Activated T-cell treated with anti-CD3 and anti-CD28 coated beads, Interleukin-2, amount 50 U/mL, for 4 hours (primary cell): ENCODE data around the gene WNT8B. TPM values are rescaled to one million over a fixed set of nuclear protein-coding genes. Genes with fewer than 3 reads are reported as not detected.
A peak's percentile ranks its signal among the peaks of the same experiment; 100 is the strongest.

Experiments used
- ATAC-seq, 2 donors: fragments of 200-7000 bp; cut with Tn5 transposase; one replicate each; pipeline ENCODE4 v1.10.0; 2021
- DNase-seq: peaks from one replicate; pipeline ENCODE4 v3.0.0-alpha.2; 2020
- H3K27me3 Mint-ChIP-seq: one replicate; pipeline ENCODE4 v1.8.0; 2021; ENCODE audit warnings: low read depth, mixed read lengths
- H3K36me3 Mint-ChIP-seq: one replicate; pipeline ENCODE4 v1.8.0; 2022; ENCODE audit warnings: mixed read lengths; ENCODE audit not compliant: insufficient read depth
- H3K4me1 Mint-ChIP-seq: one replicate; pipeline ENCODE4 v1.8.0; 2021; ENCODE audit warnings: low read depth, mixed read lengths
- H3K4me3 Mint-ChIP-seq: one replicate; pipeline ENCODE4 v1.8.0; 2021; ENCODE audit warnings: mild to moderate bottlenecking, moderate library complexity, mixed read lengths
- H3K9me3 Mint-ChIP-seq: one replicate; pipeline ENCODE4 v1.8.0; 2021; ENCODE audit warnings: mixed read lengths
- total RNA-seq, 3 donors: library from RNA; stranded (reverse); gene quantifications; one replicate each; pipeline ENCODE4 v1.2.1, GENCODE V29; 2021

The WNT8B gene, protein sequence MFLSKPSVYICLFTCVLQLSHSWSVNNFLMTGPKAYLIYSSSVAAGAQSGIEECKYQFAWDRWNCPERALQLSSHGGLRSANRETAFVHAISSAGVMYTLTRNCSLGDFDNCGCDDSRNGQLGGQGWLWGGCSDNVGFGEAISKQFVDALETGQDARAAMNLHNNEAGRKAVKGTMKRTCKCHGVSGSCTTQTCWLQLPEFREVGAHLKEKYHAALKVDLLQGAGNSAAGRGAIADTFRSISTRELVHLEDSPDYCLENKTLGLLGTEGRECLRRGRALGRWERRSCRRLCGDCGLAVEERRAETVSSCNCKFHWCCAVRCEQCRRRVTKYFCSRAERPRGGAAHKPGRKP
- under 1 TPM in 1 of 3 donors, not detected in 2; 0.11 TPM for total RNA-seq

DNA sequence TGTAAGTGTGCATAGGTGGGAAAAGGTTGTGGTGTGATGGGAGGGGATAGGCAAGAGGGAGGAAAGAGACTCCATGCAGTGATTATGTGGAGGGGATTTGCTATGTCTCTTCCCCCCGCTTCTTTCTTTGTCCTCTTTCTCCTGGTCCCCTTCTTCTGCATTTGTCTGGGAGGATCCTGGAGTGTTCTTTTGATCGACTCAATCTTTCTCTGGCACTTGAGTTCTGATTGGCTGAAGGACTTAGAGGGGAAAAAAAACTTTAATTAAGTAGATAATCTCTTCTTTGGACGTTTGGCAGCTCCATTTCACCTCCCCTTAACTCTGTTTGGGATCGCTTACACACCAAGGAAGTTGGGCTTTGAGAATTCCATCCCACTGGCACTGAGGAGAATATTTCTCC, at the start of gene WNT8B:
TSS of gene WNT8B (plus strand) at position 301 of the 400 bp plus-strand sequence. CDS start 160 bp downstream, outside the sequence.
- H3K9me3 Mint-ChIP-seq, result no peaks in the 10 kb centered on the region
- DNase-seq, result no peak
- peaks cover 2% of the 10 kb centered on the region for H3K27me3 Mint-ChIP-seq
- no peak within 1 kb of the TSS for H3K4me3 Mint-ChIP-seq
- no peaks in the 10 kb centered on the region for H3K4me1 Mint-ChIP-seq
- no peak for ATAC-seq
- H3K36me3 Mint-ChIP-seq, result no peaks in the 10 kb centered on the region

DNA sequence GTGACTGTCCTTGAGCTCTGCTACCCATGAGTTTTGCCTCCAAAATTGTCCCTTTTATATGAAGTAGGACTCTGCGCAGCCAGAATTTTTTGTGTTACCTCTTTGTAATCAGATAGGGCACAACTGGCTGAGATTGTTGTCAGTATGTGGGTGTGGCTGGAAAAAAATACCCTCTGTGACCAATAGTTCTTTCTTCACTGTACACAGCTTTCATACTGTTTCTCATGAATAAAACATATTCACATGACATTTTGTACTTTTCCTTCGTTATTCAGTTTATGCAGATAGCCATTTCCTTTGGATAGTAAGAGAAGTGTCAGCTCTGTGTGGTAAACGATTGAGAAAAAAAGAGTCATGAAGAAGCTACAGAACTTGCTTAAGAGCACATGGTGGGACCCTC, 49.6 kb upstream of the WNT8B start:
- no peak for DNase-seq
- Mint-ChIP-seq H3K27me3 (peaks cover 8% of the 10 kb centered on the region), H3K9me3 (no peaks in the 10 kb centered on the region), H3K36me3 (no peaks in the 10 kb centered on the region), H3K4me1 (no peaks in the 10 kb centered on the region), H3K4me3 (no peak overlapping the region)
- ATAC-seq, result no peak

DNA sequence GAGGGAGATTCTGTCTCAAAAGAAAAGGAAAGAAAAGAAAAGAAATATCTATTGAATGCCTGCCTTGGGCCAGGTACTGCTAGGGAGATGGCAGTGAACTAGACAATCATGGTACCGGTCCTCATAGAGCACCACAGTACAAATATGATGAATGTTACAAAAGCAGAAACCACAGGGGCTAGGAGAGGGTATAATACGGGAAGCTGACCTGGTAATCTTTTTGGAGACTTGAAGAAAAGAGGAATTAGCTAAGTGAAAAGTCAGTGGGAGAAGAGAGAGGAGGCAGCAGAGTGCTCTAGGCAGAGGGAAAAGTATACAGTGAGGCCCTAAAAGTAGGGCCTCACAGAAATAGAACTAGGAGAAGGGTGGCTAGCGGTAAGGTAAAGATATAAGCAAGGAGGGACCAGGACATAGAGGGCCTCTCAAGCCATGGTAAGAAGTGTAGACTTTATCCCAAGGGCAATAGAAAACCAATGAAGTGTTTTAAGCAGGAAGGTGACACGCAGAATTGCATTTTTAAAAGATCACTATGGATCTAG, 42.8 kb upstream of the WNT8B start:
- H3K4me1 Mint-ChIP-seq, result no peaks in the 10 kb centered on the region

DNA sequence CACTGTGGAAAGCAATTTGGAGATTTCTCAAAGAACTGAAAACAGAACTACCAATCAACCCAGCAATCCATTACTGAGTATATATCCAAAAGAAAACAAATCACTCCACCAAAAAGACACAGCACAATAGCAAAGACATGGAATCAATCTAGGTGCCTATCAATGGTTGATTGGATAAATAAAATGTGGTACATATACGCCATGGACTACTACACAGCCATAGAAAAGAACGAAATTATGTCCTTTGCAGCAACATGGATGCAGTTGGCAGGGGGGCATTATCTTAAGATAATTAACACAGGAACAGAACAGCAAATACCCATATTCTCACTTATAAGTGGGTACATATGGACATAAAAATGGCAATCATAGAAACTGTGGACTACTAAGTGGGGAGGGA, 35.4 kb upstream of the WNT8B start:
- Mint-ChIP-seq H3K36me3 (no peaks in the 10 kb centered on the region), H3K4me3 (no peak overlapping the region), H3K27me3 (no peaks in the 10 kb centered on the region), H3K4me1 (no peaks in the 10 kb centered on the region), H3K9me3 (no peaks in the 10 kb centered on the region)
- ATAC-seq, result no peak
- no peak for DNase-seq

More for the DNA sequence above, 42.8 kb upstream of the WNT8B start:
- peaks cover 12% of the 10 kb centered on the region for H3K27me3 Mint-ChIP-seq
- DNase-seq (no peak), ATAC-seq (no peak)
- H3K9me3 Mint-ChIP-seq, result no peaks in the 10 kb centered on the region
- no peak overlapping the region for H3K4me3 Mint-ChIP-seq
- H3K36me3 Mint-ChIP-seq, result no peaks in the 10 kb centered on the region

DNA sequence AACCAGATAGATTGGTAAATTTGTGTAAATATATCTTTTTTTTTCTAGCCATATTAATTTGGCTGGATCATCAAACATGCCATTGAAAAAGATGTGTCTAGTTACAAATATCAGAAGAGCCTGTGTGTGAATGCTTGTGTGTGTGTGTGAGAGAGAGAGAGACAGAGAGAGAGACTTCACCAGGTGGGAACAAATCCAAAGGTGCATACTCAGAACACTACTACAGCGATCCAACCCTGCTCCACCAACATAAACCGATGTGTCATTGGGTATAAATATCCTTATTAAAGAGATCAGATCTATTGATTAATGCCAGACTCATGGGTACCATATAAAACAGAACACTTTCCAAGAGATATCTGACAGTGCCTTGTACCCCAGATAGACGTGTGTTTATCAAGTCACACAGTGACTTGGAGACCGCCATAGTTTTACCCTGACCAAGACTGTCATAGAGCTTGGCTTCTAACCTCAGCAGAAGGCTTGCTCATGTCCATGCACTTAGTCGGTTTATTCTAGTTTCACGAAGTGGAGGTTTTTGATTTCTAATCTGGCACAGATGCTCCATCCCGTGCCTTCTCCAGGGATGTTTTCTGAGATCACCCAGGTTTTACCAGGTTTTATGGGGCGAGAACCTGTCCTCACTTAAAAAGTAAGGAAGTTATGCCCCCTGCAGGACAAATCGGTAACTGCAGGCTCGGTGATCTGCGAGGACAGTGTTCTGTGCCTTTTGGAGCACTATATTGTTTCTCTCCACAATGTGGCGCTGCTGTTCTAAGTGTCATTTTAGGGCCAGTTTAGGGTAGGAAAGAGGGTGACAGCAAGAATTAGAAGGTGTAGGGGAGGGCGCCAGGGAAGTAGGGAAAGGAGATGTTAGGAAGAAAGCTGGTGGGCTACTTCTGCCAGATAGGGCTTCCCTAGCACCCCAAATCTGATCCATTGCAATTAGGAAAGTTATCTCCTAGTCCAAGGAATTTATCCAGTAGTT, 29.3 kb upstream of the WNT8B start:
- no peak overlapping the region for H3K4me3 Mint-ChIP-seq
- peak; percentile 98 for DNase-seq
- H3K36me3 Mint-ChIP-seq, result no peaks in the 10 kb centered on the region
- ATAC-seq, result peak; percentile 95 to 96
- H3K9me3 Mint-ChIP-seq, result no peaks in the 10 kb centered on the region
- no peaks in the 10 kb centered on the region for H3K4me1 Mint-ChIP-seq
- H3K27me3 Mint-ChIP-seq, result peaks cover 2% of the 10 kb centered on the region

DNA sequence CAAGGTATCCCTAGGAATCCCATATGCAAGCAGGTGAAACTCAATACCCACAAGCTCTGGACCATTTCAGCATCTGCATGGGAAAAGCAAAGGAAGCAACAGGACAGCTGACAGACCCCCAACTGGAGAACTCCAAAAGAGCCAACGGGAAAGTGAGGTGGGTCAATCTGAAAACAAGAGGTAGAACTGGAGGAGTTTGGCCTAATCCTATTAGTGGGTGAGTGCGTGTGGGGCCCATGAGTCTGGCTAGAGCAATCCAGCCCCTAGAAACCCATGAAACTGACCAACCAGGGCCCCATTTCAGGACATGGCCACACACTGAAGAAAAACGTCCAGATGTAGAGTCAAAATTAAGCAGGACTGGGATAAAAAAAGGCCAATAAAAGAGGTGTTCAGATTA, 26.6 kb upstream of the WNT8B start:
- Mint-ChIP-seq H3K36me3 (no peaks in the 10 kb centered on the region), H3K4me1 (no peaks in the 10 kb centered on the region), H3K4me3 (no peak overlapping the region), H3K9me3 (no peaks in the 10 kb centered on the region), H3K27me3 (peaks cover 2% of the 10 kb centered on the region)
- DNase-seq (no peak), ATAC-seq (no peak)

DNA sequence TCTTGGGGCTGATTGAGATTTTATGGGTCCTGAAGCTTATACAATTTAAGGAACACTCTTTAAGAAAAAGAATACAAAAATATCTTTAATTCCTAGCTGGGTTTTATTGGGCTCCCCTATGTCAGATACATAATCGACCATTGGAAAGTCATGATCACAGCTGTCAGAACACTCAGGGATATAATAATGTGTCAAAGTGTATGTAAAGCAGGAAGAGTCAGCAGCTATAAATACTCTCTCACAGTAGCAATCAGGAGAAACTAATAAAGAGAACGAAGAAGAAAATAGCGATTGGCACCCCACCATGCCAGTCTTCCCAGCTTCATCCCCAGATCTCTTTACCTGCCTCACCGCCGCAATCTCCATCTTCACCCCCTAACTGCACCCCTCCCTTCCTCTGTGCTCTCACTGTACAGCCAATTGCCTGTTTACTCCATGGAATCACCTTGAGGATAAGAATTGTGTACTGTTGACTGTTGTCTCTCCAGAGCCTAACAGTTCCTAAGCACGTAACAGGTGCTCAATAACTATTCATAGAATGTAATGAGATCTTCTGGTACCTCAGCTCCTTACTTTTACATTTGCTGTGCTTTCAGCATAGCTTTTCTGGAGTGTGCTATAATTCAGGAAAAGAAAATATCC, 24.0 kb upstream of the WNT8B start:
- Mint-ChIP-seq H3K4me3 (no peak overlapping the region), H3K4me1 (no peaks in the 10 kb centered on the region), H3K27me3 (peaks cover 2% of the 10 kb centered on the region), H3K36me3 (no peaks in the 10 kb centered on the region), H3K9me3 (no peaks in the 10 kb centered on the region)
- ATAC-seq (no peak), DNase-seq (no peak)

DNA sequence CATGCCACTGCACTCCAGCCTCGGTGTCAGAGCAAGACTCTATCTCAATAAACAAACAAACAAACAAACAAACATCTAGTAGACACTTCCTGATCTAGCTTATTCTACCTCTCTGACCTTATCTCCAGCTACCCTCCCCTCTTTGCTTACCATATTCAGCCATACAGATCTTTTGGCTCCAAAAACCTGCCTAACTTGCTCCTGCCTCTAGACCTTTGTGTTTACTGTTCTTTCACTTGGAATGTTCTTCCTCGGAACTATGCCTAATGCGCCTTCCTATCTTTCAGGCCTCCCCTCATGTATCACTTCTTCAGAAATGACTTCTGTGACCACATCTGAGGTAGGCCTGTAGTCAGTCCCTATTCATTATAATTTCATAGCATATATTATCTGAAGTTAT, 20.3 kb upstream of the WNT8B start:
- no peak for ATAC-seq
- H3K9me3 Mint-ChIP-seq, result no peaks in the 10 kb centered on the region
- no peaks in the 10 kb centered on the region for H3K4me1 Mint-ChIP-seq
- no peak overlapping the region for H3K4me3 Mint-ChIP-seq
- H3K27me3 Mint-ChIP-seq, result no peaks in the 10 kb centered on the region
- no peaks in the 10 kb centered on the region for H3K36me3 Mint-ChIP-seq
- DNase-seq, result no peak

DNA sequence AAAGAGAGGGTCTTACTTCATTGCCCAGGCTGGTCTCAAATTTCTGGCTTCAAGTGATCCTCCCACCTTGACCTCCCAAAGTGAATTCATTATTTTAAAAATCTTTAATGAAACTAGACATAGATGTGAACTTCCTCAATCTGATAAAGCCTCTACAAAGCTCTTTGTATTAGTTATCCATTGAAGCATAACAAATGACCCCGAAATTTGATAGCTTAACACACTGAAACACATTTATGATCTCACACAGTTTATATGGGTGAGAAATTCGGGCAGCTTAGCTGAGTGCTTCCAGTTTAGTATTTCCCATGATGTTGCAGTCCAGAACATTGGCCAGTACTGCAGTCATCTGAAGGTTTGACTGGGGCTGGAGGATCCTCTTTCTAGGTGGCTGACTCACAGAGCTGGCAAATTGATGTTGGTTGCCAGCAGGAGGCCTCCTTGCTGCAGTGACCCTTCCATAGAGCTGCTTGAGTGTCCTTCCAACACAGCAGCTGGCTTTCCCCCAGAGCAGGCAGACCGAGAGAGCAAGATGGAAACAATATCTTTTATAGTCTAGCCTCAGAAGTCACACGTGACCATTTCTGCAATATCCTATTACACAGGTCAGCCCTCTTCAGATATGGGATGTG, 16.6 kb upstream of the WNT8B start:
- no peaks in the 10 kb centered on the region for H3K27me3 Mint-ChIP-seq
- H3K36me3 Mint-ChIP-seq, result no peaks in the 10 kb centered on the region
- no peak for DNase-seq
- no peaks in the 10 kb centered on the region for H3K9me3 Mint-ChIP-seq
- H3K4me1 Mint-ChIP-seq, result no peaks in the 10 kb centered on the region
- no peak for ATAC-seq
- no peak overlapping the region for H3K4me3 Mint-ChIP-seq

DNA sequence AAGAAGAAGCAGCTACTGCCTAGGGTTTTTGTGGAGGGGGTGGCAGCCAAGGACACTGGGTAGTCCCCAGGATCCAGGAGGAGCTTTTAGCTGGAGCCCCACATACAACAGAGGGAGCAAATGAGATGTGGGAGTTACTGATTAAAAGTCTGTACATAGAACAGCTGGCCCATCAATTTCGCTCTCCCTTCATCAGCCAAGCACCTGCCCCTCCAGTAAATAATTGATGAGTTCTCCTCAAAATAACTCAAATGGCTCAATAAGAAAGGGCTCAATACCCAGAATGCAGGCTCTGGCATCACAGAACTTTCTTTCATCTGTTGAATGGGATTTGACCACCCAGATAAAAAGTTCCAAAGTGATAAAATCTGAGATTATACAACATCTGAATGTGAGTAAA, 15.1 kb upstream of the WNT8B start:
- Mint-ChIP-seq H3K27me3 (peaks cover 10% of the 10 kb centered on the region), H3K9me3 (no peaks in the 10 kb centered on the region), H3K4me1 (no peaks in the 10 kb centered on the region), H3K36me3 (no peaks in the 10 kb centered on the region), H3K4me3 (no peak overlapping the region)
- no peak for DNase-seq
- ATAC-seq, result no peak

DNA sequence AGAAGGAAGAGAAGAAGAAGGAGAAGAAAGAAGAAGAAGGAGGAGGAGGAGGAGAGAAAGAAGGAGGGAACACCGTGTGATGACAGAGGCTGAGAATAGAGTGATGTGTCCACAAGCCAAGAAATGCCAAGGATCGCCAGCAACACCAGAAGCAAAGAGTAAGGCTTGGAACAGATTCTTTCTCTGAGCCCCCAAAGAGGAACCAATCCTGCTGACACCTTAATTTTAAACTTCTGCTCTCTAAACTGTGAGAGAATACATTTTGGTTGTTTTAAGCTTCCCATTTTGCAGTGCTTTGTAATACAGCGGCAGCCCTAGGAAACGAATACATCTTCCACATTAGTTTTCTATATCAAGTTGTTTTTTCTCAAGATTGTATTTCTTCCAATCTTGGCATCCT, 13.9 kb upstream of the WNT8B start:
- H3K4me3 Mint-ChIP-seq, result no peak overlapping the region
- peaks cover 10% of the 10 kb centered on the region for H3K27me3 Mint-ChIP-seq

DNA sequence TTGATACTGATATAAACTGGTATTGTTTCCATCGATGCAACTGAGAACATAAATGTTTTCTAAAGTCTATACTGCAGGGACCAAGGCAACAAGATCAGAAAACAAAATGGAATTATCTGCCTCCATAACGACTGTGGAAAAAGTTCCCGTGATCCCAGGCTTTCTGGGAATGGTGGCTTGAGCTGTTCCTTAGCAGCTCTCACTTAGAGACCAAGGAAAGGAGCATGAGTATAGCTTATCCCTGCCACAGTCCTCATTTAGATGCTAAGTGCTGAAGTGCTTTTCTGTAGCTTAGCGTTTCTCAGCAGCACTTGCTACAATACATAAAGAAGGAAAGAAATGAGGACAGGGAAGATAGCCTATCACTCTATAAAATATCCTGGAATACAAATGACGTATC, 5.5 kb downstream of the WNT8B start:
- Mint-ChIP-seq H3K9me3 (no peaks in the 10 kb centered on the region), H3K4me1 (no peaks in the 10 kb centered on the region), H3K4me3 (no peak overlapping the region), H3K36me3 (no peaks in the 10 kb centered on the region), H3K27me3 (no peaks in the 10 kb centered on the region)
- DNase-seq (no peak), ATAC-seq (no peak)

More for the DNA sequence above, 13.9 kb upstream of the WNT8B start:
- H3K36me3 Mint-ChIP-seq, result no peaks in the 10 kb centered on the region
- H3K4me1 Mint-ChIP-seq, result no peaks in the 10 kb centered on the region
- DNase-seq (no peak), ATAC-seq (no peak)
- no peaks in the 10 kb centered on the region for H3K9me3 Mint-ChIP-seq

DNA sequence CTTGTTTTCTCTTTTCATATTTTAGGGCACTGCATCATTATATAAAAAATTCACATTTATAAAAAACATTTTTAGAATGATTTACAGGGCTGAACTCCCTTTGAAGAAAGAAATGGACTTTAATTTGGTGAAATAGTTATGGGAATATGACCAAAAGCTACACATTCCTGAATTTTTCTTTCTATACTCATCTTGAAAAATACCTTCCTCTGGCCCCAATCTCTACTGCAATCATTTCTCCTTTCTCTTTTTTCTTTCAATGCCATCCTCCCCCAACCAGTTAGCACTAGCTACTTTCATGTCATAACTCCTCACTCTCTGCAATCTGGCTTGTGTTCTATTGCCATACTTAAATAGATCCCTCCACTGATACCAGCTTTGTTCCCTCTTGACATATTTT, 6.2 kb downstream of the WNT8B start:
- no peak for ATAC-seq
- no peaks in the 10 kb centered on the region for H3K9me3 Mint-ChIP-seq
- no peak overlapping the region for H3K4me3 Mint-ChIP-seq
- no peaks in the 10 kb centered on the region for H3K36me3 Mint-ChIP-seq
- no peaks in the 10 kb centered on the region for H3K4me1 Mint-ChIP-seq
- no peak for DNase-seq
- no peaks in the 10 kb centered on the region for H3K27me3 Mint-ChIP-seq

DNA sequence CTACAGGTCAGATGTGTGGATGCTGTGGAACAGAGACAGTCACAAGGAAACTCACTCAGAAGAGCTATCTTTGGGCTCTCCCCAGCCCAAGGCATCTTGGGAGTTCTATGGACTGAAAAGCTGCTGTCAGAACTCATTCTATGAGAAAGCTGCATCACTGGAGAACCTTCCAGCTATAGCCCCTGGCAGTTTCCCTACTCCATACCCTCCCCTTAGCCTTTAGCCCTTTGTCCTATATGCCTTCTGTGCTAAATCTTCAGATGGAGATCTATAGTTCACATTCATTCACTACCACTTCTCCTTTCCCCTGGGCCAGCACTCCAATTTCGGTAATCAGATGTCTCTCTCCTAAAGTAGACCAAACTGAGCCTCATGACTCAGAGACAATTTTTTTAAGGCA, 6.9 kb downstream of the WNT8B start:
- no peaks in the 10 kb centered on the region for H3K4me1 Mint-ChIP-seq
- H3K4me3 Mint-ChIP-seq, result no peak overlapping the region
- no peaks in the 10 kb centered on the region for H3K9me3 Mint-ChIP-seq
- no peaks in the 10 kb centered on the region for H3K36me3 Mint-ChIP-seq
- H3K27me3 Mint-ChIP-seq, result peaks cover 3% of the 10 kb centered on the region
- no peak for DNase-seq
- no peak for ATAC-seq
